Measurements from ENCODE around the gene TBC1D8. TPM values are rescaled to one million over a fixed set of nuclear protein-coding genes. Genes with fewer than 3 reads are reported as not detected.
A peak's percentile ranks its signal among the peaks of the same experiment; 100 is the strongest.

Gene TBC1D8
- total and polyA plus RNA-seq, 7 experiments from 2014 or later = 0.30 to 20.1 (median 2.2) TPM

DNA sequence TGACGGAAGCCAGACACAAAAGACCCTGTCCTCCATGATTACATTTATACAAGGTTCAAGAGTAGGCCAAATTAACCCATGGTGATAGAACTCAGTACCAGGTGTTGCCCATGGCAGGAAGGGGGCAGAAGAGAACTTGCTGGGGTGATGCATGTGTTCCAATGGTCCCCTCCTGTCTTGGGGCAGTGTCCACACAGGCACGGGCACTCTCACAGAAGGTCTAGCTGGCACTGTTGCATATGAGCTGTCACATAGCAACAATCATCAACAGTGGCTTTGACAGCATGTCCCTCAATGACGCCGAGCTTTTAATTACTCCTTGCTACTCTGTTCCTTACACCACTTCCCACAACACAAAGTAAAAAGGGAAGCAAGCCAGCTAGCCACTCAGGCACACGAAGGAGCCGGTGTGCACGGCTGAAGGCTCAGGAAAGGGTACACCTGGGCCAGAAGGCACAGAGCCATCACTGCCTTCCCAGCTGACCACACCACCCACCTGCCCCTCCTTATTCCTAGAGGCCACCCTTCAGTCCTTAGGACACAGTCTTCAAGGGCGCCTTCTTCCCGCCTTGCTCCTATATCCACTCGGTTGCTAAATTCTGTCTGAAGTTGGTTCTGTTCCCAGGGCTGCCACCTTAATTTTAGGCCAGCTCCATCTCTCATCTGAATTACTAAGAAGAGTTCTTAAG is 120.2 kb downstream of the TBC1D8 start:
- Histone ChIP-seq H3K4me3 (ENCODE audit: low read length) (no peak overlapping the region), H3K4me1 (ENCODE audit: control insufficient read depth in 2 of 2, insufficient read depth in 2 of 2, low read length in 2 of 2) (no peaks in the 10 kb centered on the region), H3K36me3 (ENCODE audit: control insufficient read depth in 2 of 3, insufficient read depth in 3 of 3, low read length in 3 of 3) (no peaks in the 10 kb centered on the region), H3K9me3 (ENCODE audit: control insufficient read depth in 2 of 3, low read length in 3 of 3) (no peaks in the 10 kb centered on the region), H3K27me3 (ENCODE audit: control insufficient read depth in 2 of 2, insufficient read depth in 2 of 2, low read length in 2 of 2) (no peaks in the 10 kb centered on the region), H3K27ac (ENCODE audit: low read depth, low read length) (no peak overlapping the region)
- POLR2A ChIA-PET = interaction anchor here (0.6 kb wide), 1 partner anchor 166 kb away, joined by 3 read pairs; no protein-coding TSS in a partner anchor
- H3K36me3 Mint-ChIP-seq = peaks cover 0 to 4% (median 0%) of the 10 kb centered on the region in 5 donors
- no peaks in the 10 kb centered on the region for H3K4me1 Mint-ChIP-seq
- peaks cover 0 to 4% (median 0%) of the 10 kb centered on the region in 5 donors for H3K27me3 Mint-ChIP-seq
- CTCF ChIA-PET = interaction anchor here (1.2 kb wide), 1 partner anchor 19 kb away, joined by 8 read pairs; no protein-coding TSS in a partner anchor
- intact Hi-C loops (cut with micrococcal nuclease) = no loop called here
- H3K9me3 Mint-ChIP-seq = no peaks in the 10 kb centered on the region
- H3K27ac Mint-ChIP-seq = no peak overlapping the region
- ATAC-seq (peak; percentile 64), DNase-seq (no peak)
- no peak overlapping the region for H3K4me3 Mint-ChIP-seq

DNA sequence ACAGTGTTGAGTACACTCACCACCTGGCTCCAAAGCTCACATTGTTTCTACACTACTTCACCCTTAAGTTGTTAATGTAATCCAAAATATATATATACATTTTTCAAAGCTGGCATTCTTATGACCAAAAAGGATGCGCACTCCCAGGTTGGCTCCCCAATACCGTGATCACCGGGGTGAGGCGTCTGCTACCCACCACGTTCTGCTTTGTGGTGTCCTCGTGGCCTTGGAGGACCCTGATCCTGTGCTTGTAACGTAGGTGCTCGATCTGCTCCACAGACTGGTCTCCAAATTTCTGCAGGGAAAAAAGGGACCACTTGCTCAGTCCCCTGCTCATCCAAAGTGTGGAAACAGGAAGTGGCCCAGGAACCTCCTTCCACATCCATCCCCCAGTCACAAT is 123.3 kb downstream of the TBC1D8 start:
- Mint-ChIP-seq H3K4me1 (peaks cover 0 to 3% (median 0%) of the 10 kb centered on the region in 7 donors), H3K36me3 (peaks cover 0 to 3% (median 0%) of the 10 kb centered on the region in 5 donors), H3K9me3 (no peaks in the 10 kb centered on the region), H3K27ac (no peak overlapping the region), H3K4me3 (no peak overlapping the region), H3K27me3 (no peaks in the 10 kb centered on the region)
- DNase-seq (no peak), ATAC-seq (no peak)
- H3K4me3 ChIP-seq (ENCODE audit: low read length) = no peak overlapping the region
- ChIA-PET CTCF (no interaction called here), POLR2A (interaction anchor here (0.6 kb wide), 1 partner anchor 619 kb away, joined by 3 read pairs; no protein-coding TSS in a partner anchor)
- H3K4me1 ChIP-seq (ENCODE audit: control insufficient read depth in 2 of 2, insufficient read depth in 2 of 2, low read length in 2 of 2) = no peaks in the 10 kb centered on the region
- no peaks in the 10 kb centered on the region for H3K36me3 ChIP-seq (ENCODE audit: control insufficient read depth in 2 of 3, insufficient read depth in 3 of 3, low read length in 3 of 3)
- H3K9me3 ChIP-seq (ENCODE audit: control insufficient read depth in 2 of 3, low read length in 3 of 3) = no peaks in the 10 kb centered on the region
- no peaks in the 10 kb centered on the region for H3K27me3 ChIP-seq (ENCODE audit: control insufficient read depth in 2 of 2, insufficient read depth in 2 of 2, low read length in 2 of 2)
- intact Hi-C loops (cut with micrococcal nuclease) = no loop called here
- H3K27ac ChIP-seq (ENCODE audit: low read depth, low read length) = no peak overlapping the region

DNA sequence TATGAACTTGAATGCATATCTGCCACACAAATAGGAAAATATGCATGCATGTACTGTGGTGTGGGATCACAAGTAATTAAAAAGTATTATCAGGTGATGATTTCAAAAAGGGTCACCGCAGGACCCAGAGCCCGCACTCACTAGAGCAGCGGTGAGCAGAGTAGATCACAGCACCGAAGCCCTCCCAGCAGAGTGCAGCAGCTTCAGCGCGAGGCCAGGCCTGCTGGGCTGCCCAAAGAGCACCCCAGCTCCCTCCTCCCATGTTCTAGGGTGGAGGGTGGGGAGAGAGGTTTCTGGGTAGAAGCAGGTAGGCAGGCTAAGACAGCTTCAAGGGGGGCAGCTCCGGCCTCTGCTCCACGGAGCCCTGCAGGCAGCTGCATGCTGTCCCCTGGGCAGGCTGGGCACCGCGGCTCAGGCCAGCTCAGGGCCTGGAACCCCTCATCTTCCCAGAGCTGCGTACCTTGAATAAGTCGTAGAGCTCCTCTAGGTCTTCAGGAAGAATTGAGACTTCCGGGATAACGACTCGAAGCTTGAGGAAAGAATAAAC is 124.2 kb downstream of the TBC1D8 start:
- Histone ChIP-seq H3K27ac (ENCODE audit: low read depth, low read length) (no peak overlapping the region), H3K4me1 (ENCODE audit: control insufficient read depth in 2 of 2, insufficient read depth in 2 of 2, low read length in 2 of 2) (no peaks in the 10 kb centered on the region), H3K27me3 (ENCODE audit: control insufficient read depth in 2 of 2, insufficient read depth in 2 of 2, low read length in 2 of 2) (no peaks in the 10 kb centered on the region), H3K9me3 (ENCODE audit: control insufficient read depth in 2 of 3, low read length in 3 of 3) (no peaks in the 10 kb centered on the region), H3K4me3 (ENCODE audit: low read length) (no peak overlapping the region), H3K36me3 (ENCODE audit: control insufficient read depth in 2 of 3, insufficient read depth in 3 of 3, low read length in 3 of 3) (no peaks in the 10 kb centered on the region)
- POLR2A ChIA-PET = interaction anchor here (0.6 kb wide), 2 partner anchors 186 to 618 kb away, joined by 3 read pairs; no protein-coding TSS in a partner anchor
- intact Hi-C loops (cut with micrococcal nuclease) = no loop called here
- Mint-ChIP-seq H3K9me3 (no peaks in the 10 kb centered on the region), H3K4me1 (peaks cover 0 to 3% (median 0%) of the 10 kb centered on the region in 7 donors), H3K4me3 (no peak overlapping the region), H3K27me3 (no peaks in the 10 kb centered on the region), H3K36me3 (peaks cover 0 to 3% (median 0%) of the 10 kb centered on the region in 5 donors), H3K27ac (no peak overlapping the region)
- ATAC-seq (no peak), DNase-seq (no peak)
- CTCF ChIA-PET = interaction anchor here (0.6 kb wide), 1 partner anchor 1971 kb away, joined by 3 read pairs; no protein-coding TSS in a partner anchor

DNA sequence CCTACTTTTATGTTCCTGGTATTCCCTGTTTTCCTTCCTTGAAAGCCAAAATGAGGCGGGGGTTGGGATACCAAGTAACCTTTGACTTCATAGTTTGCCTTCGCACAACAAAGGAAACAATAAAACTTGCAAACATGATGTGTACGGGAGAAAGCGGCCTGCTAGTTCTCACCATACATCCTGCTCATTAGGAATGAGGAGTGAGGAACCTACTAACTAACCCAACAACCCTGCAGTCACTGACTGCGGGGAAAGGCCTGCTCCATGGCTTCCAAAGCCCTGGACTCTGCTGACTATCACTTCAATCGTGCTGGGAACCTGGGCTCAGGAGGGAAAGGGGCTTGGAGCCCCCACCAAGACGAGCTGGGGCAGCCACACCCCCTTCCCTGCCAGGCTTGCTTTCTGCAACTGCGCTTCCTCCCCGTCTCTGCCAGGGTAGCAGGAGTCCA is 124.9 kb downstream of the TBC1D8 start:
- peaks cover 0 to 3% (median 0%) of the 10 kb centered on the region in 5 donors for H3K36me3 Mint-ChIP-seq
- peak overlapping the region in 1 of 9 donors; percentile 32 for H3K27ac Mint-ChIP-seq
- ATAC-seq = no peak
- intact Hi-C loops (cut with micrococcal nuclease) = no loop called here
- CTCF ChIA-PET = interaction anchor here (0.6 kb wide), 1 partner anchor 1970 kb away, joined by 3 read pairs; no protein-coding TSS in a partner anchor
- no peaks in the 10 kb centered on the region for H3K4me1 ChIP-seq (ENCODE audit: control insufficient read depth in 2 of 2, insufficient read depth in 2 of 2, low read length in 2 of 2)
- H3K27me3 Mint-ChIP-seq = no peaks in the 10 kb centered on the region
- H3K9me3 ChIP-seq (ENCODE audit: control insufficient read depth in 2 of 3, low read length in 3 of 3) = no peaks in the 10 kb centered on the region
- no peaks in the 10 kb centered on the region for H3K36me3 ChIP-seq (ENCODE audit: control insufficient read depth in 2 of 3, insufficient read depth in 3 of 3, low read length in 3 of 3)
- no peak for DNase-seq
- H3K27ac ChIP-seq (ENCODE audit: low read depth, low read length) = no peak overlapping the region
- POLR2A ChIA-PET = interaction anchor here (0.8 kb wide), 1 partner anchor 22 kb away, joined by 3 read pairs; no protein-coding TSS in a partner anchor
- H3K4me3 Mint-ChIP-seq = no peak overlapping the region
- no peak overlapping the region for H3K4me3 ChIP-seq (ENCODE audit: low read length)
- peaks cover 0 to 3% (median 0%) of the 10 kb centered on the region in 7 donors for H3K4me1 Mint-ChIP-seq
- no peaks in the 10 kb centered on the region for H3K27me3 ChIP-seq (ENCODE audit: control insufficient read depth in 2 of 2, insufficient read depth in 2 of 2, low read length in 2 of 2)
- no peaks in the 10 kb centered on the region for H3K9me3 Mint-ChIP-seq

DNA sequence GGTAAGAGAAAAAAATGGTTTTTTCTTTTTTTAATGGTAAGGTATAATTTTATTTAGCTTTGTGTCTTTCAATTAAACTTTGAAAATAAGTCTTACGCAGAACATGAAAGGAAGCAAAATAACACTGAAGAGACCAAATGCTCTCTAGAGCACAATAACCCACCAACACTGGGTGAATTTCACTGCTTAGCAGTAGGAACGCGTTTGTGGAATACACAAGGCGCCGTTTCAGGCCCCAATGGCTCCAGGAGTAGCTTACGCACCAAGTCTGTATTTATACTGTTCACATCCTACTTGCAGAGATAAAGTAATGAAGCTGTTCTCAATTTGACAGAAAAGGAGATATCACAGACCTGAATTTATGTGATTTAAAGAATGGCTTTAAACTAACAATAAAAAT is 125.6 kb downstream of the TBC1D8 start:
- POLR2A ChIA-PET = interaction anchor here (0.8 kb wide), 1 partner anchor 21 kb away, joined by 3 read pairs; no protein-coding TSS in a partner anchor
- Histone ChIP-seq H3K27me3 (ENCODE audit: control insufficient read depth in 2 of 2, insufficient read depth in 2 of 2, low read length in 2 of 2) (no peaks in the 10 kb centered on the region), H3K27ac (ENCODE audit: low read depth, low read length) (no peak overlapping the region), H3K9me3 (ENCODE audit: control insufficient read depth in 2 of 3, low read length in 3 of 3) (no peaks in the 10 kb centered on the region), H3K36me3 (ENCODE audit: control insufficient read depth in 2 of 3, insufficient read depth in 3 of 3, low read length in 3 of 3) (no peaks in the 10 kb centered on the region), H3K4me3 (ENCODE audit: low read length) (no peak overlapping the region), H3K4me1 (ENCODE audit: control insufficient read depth in 2 of 2, insufficient read depth in 2 of 2, low read length in 2 of 2) (no peaks in the 10 kb centered on the region)
- Mint-ChIP-seq H3K27ac (no peak overlapping the region), H3K27me3 (no peaks in the 10 kb centered on the region), H3K36me3 (peaks cover 0 to 6% (median 0%) of the 10 kb centered on the region in 5 donors), H3K9me3 (no peaks in the 10 kb centered on the region), H3K4me3 (no peak overlapping the region), H3K4me1 (peaks cover 0 to 3% (median 0%) of the 10 kb centered on the region in 7 donors)
- intact Hi-C loops (cut with micrococcal nuclease) = no loop called here
- DNase-seq (no peak), ATAC-seq (no peak)
- CTCF ChIA-PET = no interaction called here

DNA sequence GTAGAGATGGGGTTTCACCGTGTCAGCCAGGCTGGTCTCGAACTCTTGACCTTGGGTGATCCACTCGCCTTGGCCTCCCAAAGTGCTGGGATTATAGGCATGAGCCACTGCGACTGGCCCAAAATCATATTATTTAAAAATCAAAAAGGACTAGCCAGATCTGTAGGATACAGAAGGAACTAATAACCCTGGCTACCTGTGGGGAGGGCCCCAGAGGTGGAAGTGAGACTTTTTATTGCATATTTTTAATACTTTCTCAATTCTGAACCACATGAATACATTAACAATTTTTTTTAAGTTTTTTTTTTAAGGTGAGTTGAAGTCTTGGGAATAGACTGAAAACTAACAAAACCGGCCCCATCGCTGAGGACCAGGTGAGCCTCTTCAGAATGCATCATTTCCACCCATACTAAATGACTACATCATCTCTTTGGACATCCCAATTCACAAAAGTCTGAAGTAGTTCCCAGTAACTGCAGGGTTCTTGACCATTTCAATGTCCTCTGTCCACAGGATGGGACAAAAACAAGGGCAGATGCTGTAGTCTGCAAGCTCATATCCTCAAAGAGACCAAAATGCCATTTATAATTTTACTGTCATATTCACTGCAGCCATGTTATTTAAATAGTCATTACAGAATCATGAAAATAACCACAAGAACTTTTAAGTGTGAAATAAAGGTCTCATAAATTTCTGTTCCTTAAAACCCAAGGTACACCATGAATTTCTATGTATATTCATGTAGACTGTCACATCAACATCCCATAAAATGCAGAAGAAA is 127.7 kb downstream of the TBC1D8 start:
- H3K27ac Mint-ChIP-seq = peak overlapping the region in 2 of 9 donors; percentile 13 to 22
- H3K36me3 Mint-ChIP-seq = peaks cover 0 to 9% (median 5%) of the 10 kb centered on the region in 5 donors
- H3K27me3 Mint-ChIP-seq = no peaks in the 10 kb centered on the region
- H3K4me1 Mint-ChIP-seq = peaks cover 0 to 3% (median 0%) of the 10 kb centered on the region in 7 donors
- no peak overlapping the region for H3K27ac ChIP-seq (ENCODE audit: low read depth, low read length)
- intact Hi-C loops (cut with micrococcal nuclease) = no loop called here
- peaks cover 0 to 6% (median 0%) of the 10 kb centered on the region in 3 experiments for H3K36me3 ChIP-seq (ENCODE audit: control insufficient read depth in 2 of 3, insufficient read depth in 3 of 3, low read length in 3 of 3)
- H3K4me3 Mint-ChIP-seq = no peak overlapping the region
- H3K27me3 ChIP-seq (ENCODE audit: control insufficient read depth in 2 of 2, insufficient read depth in 2 of 2, low read length in 2 of 2) = no peaks in the 10 kb centered on the region
- ChIA-PET POLR2A (no interaction called here), CTCF (interaction anchor here (1.5 kb wide), 1 partner anchor 14 kb away, joined by 3 read pairs; no protein-coding TSS in a partner anchor)
- H3K9me3 Mint-ChIP-seq = no peaks in the 10 kb centered on the region
- no peaks in the 10 kb centered on the region for H3K9me3 ChIP-seq (ENCODE audit: control insufficient read depth in 2 of 3, low read length in 3 of 3)
- no peaks in the 10 kb centered on the region for H3K4me1 ChIP-seq (ENCODE audit: control insufficient read depth in 2 of 2, insufficient read depth in 2 of 2, low read length in 2 of 2)
- H3K4me3 ChIP-seq (ENCODE audit: low read length) = no peak overlapping the region
- ATAC-seq (no peak), DNase-seq (no peak)
